GM21447 (cell line): Measurements from ENCODE around the gene SLC17A3.

Source experiments
- ATAC-seq: cut with Tn5 transposase; IDR thresholded peaks from one replicate; pipeline ENCODE4 v1.9.1; 2021; ENCODE audit not compliant: unreplicated experiment

Gene SLC17A3, protein sequence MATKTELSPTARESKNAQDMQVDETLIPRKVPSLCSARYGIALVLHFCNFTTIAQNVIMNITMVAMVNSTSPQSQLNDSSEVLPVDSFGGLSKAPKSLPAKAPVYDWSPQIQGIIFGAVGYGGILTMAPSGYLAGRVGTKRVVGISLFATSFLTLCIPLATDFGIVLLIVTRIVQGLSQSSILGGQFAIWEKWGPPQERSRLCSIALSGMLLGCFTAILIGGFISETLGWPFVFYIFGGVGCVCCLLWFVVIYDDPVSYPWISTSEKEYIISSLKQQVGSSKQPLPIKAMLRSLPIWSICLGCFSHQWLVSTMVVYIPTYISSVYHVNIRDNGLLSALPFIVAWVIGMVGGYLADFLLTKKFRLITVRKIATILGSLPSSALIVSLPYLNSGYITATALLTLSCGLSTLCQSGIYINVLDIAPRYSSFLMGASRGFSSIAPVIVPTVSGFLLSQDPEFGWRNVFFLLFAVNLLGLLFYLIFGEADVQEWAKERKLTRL

GRCh38 chr6:25874118-25874517 is at the start of gene SLC17A3:
Gene SLC17A3 (minus strand): TSS chr6:25874243. CDS start chr6:25868387, 5,856 bp downstream.
- no peak for ATAC-seq

- ATAC-seq = no peak
Observed at GRCh38 chr6:25922301-25922700, 48.3 kb upstream of the SLC17A3 start.

DNA sequence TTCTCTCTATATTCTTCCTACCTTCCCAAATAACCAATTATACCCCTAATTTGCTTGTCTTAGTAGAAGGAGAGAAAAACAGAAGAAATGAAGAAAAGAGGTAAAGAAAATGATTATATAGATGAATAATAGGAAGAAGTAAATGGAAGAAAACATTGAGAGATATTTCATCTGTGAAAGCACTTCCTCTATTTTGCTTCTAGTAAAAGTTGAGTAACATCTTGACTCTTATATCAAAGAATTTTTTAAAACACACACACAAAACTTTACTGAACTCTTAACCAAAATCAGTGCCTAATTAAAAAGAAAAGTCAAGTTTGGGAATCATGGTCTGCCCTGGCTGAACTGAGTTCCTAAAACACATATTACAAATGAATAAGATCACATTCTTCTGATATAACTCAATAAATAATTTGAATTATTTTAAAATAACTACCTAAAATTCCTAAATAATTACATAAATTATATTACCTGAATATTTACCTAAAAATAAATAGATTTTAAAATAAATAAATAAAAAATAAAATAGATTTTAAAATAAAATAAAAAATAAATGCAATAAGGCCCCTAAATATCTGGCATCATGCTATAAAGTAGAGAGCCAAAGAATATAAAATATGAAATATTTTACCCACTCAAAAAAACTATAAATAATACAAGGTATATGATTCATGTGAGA is 47.6 kb upstream of the SLC17A3 start:
- ATAC-seq = no peak

DNA sequence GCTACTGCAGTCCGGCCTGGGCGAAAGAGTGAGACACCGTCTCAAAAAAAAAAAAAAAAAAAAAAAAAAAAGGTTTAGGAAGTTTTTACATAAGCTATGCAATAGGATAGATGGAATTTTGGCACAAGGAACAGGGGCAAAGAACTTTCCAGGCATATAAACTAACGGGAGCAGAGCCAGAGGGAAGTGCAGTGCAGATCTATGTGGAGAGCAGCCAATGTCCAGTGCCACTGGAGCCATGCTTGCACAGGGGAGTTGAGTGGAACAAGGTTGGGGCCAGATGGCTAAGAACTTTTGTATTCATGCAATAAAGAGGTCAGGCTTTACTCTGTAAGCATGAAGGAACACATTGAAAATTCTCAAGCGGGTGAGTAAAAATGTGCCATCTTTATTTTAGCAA is 45.6 kb upstream of the SLC17A3 start:
- ATAC-seq = no peak

DNA sequence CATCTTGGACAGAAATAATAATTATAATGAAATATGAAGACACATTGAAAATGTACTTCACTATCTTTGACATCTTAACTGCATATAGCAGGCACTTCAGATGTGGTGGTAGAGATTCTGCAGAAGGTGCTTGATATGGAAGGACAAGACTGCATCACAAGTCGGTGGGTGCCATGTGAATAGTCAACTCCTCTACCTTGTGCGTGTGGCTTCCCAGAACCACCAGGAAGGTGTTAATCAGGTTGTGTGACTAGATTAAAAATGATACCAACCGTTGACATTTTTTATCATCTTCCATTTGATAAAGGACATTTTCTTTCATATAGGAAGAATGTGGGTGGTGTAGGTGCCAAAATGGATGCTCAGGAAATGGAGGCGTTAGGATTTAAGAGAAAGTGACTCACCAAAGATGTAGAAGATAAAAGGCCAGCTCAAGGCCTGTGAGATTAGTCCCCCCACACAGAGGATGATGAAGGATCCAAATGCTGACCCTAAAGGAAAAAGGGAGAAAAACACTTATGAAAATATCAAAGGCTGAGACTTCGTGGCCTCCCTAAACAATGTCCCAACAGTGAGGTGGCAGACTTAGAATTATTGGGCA is 44.1 kb upstream of the SLC17A3 start:
- no peak for ATAC-seq

GRCh38 chr6:25916789-25917490 is 42.9 kb upstream of the SLC17A3 start:
- no peak for ATAC-seq

DNA sequence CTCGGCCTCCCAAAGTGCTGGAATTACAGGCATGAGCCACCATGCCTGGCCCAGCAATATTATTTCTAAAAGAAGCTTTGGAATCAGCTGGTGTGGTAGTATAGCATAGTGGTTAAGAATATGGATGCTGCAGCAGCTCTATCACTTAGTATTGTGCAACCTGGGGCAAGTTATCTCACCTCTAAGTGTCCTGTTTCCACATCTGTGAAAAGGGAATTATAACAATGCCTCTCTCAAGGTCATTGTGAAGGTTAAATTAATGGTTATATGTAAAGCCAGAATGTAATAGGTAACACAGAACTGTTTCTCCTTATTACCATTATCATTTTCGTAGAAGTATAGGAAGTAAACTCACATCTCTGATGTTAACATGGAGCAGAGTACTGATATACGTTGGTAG is 42.3 kb upstream of the SLC17A3 start:
- ATAC-seq = no peak

DNA sequence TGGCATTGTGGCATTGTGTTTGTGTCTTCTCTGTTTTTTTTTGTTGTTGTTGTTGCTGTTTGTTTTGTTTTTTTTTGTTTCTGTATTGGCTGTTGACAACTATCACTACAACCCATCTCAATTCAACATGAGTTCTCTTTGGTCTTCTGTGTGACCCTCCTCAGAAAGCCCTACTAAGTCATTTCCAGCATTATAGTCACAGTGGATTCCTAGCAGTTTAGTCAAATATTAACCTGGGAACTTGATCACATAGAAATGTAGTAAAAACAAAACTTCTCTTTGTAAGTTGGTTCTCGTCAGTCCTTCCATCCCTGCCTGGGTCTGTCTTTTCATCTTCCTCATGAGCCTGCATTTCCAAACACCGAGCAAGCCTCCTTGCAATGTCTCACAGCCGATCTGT is 39.7 kb upstream of the SLC17A3 start:
- no peak for ATAC-seq

- no peak for ATAC-seq
Observed at GRCh38 chr6:25911351-25911750, 37.3 kb upstream of the SLC17A3 start.

- ATAC-seq = no peak
Observed at GRCh38 chr6:25907475-25908014, 33.5 kb upstream of the SLC17A3 start.

DNA sequence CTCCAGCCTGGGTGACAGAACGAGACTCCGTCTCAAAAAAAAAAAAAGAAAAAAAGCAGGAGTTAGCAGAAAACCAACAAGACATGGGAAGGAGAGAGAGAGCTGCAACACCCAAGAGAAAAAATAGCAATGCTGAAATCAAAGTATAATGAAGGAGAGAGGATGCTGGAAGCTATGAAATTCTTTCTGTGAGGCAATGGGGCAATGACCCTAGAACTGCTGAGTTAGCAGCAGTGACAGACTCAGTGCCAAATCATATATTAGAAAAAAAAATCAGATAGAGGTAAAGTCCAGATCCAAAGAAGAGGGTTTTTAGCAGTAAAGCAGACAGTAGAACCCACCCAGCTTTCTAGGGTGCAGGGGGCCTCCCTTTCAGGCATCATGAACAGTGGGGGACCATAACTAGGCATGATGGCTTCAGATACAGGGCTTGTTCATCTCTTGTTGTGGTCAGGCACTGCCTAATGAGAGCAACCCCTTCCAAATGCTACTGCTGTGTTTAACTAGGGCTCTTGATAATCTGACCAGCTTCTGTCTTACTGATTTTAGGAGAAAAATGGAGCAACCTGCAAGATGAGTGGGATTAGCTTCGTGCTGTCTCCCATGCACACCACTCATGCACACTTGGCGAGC is 29.5 kb upstream of the SLC17A3 start:
- no peak for ATAC-seq

GRCh38 chr6:25902071-25902470 is 28.0 kb upstream of the SLC17A3 start:
- no peak for ATAC-seq

GRCh38 chr6:25900843-25901242 is 26.8 kb upstream of the SLC17A3 start:
- no peak for ATAC-seq

DNA sequence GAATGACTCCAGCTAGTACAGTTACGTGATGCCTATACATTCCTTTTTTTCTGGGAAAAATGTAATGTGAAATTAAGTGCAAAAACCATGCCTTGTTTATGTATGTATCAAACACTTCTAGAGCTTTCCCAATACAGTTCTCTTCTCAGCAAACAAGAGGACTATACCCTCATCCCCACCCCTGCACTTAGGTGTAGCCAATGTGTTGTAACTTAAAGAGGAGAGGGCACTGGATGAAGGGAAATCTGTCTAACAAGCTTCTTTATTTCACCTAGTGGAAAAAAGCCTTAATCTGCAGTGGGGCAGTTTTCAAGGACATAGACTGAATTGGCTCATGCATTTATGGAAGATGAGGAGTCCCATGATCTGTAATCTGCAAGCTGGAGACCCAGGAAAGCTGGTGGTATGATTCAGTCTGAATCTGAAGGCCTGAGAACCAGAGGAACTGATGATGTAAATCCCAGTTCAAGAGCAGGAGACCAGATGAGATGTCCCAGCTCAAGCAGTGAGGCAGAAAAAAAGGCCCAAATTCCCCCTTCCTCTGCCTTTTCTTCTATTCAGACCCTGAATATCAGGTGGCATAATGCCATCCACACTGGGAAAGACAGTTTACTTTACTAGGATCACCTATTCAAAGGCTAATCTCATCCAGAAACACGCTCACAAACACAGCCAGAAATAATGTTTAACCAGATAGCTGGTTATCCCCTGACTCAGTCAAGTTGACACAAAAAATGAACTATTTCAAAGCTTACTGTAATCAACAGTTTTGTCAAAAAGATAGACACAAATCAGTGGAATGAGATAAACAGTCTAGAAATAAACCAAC is 25.8 kb upstream of the SLC17A3 start:
- ATAC-seq = no peak

- no peak for ATAC-seq
Observed at GRCh38 chr6:25899123-25899522, 25.1 kb upstream of the SLC17A3 start.

DNA sequence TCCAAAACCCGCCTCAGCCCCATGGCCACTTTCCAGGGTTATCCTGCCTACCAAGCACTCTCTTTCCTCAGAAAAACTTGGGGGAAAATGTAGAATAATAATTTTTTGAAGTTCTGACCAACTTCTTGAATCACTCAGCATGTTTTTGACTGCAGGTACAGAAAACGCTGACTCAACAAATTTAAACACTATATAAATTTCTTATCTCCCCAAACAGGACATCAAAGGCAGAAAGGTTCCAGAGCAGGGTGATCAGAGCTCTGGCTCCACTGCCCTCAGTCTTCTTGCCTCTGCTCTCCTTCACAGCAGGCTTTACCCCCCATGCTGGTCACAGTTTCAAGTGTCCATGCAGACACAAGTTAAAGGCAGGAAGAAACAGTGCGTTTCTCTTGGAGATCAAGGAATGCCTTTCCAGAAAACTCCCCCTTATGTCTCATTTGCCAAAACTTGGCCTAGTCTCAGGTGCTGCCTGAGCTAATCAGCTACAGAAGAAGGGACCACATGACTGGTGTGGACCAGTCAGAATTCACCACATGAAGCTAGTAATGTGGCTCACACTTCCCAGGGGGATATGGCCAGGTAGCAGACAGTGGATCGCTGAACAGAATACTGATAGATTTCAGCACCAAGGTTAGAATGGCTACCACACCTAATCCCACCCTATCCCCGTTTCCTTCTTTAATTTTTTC is 24.4 kb upstream of the SLC17A3 start:
- no peak for ATAC-seq

DNA sequence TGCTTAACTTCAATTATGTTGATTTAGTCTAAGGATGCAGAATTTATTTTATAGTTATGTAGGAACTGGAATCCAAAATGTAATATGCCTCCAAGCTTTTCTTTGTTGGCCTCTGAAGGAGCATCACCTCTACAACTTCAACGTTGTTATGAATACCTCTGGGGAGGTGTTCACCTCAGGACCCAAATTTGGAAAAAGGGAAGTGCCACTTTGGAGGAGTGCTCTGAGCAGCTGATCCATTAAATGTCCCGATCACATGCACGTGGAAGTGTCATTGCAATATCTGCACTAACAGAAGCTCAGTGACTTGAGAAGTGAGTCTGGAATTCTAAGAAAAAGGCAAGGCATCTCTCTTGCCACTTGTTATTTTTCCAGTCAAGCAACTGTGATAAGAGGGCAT is 22.2 kb upstream of the SLC17A3 start:
- no peak for ATAC-seq

- no peak for ATAC-seq
Observed at GRCh38 chr6:25895771-25896170, 21.7 kb upstream of the SLC17A3 start.

GRCh38 chr6:25893778-25894177 is 19.7 kb upstream of the SLC17A3 start:
- ATAC-seq = no peak
